HCT116 (cell line): ENCODE data around the gene LSS. TPM values are rescaled to one million over a fixed set of nuclear protein-coding genes. Genes with fewer than 3 reads are reported as not detected.

Source experiments
- ATAC-seq: fragments of 200-7000 bp; cut with Tn5 transposase; 2 replicates; pipeline ENCODE4 v1.9.1; 2020; ENCODE audit warnings: mild to moderate bottlenecking, moderate library complexity
- BruUV-seq: library from RNA; stranded (reverse); fragments of 400-500 nt; replicated peaks from 2 replicates; lab custom pipeline; 2021; lab: Mats Ljungman, UMichigan
- CTCF ChIA-PET: fragments of 300-600 bp; sonication (Branson Sonifier 250); formaldehyde crosslinking; loops from one replicate; lab custom pipeline; 2021; ENCODE audit warnings: antibody characterized with exemption; lab: Charles Lee
- POLR2A ChIA-PET: fragments of 300-600, 350-600 bp; sonication (Branson Sonifier 250); formaldehyde crosslinking; loops from one replicate; lab custom pipeline; 2021; ENCODE audit warnings: antibody characterized with exemption; lab: Charles Lee
- RAD21 ChIA-PET, 2 experiments: fragments of 300-600 bp; sonication (Branson Sonifier 250); formaldehyde crosslinking; loops; one replicate each; lab custom pipeline; 2023; ENCODE audit warnings: low total read pairs in 2 of 2; ENCODE audit not compliant: uncharacterized antibody in 2 of 2, unreplicated experiment in 2 of 2, low non-redundant PET in 1 of 2; lab: Charles Lee
- DNase-seq: peaks from one replicate; pipeline ENCODE4 v3.0.0-alpha.2; 2010; ENCODE audit warnings: low read depth, low spot score
- H2AFZ ChIP-seq: fragments of 200-600 bp; shearing (Covaris generic), sonication (generic); 2 replicates; pipeline ENCODE4 v1.6.1; 2017; ENCODE audit warnings: low read depth, mixed run types, mixed read lengths, antibody characterized with exemption, low read length; ENCODE audit not compliant: poor library complexity, severe bottlenecking
- H3K27ac ChIP-seq: 2 replicates; pipeline ENCODE4 v1.5.1; 2012; ENCODE audit warnings: low read depth, low read length
- H3K27me3 ChIP-seq: fragments of 200-600 bp; sonication (generic); 2 replicates; pipeline ENCODE4 v1.6.1; 2016; ENCODE audit warnings: mixed run types, low read length, mixed read lengths; ENCODE audit not compliant: insufficient read depth
- H3K36me3 ChIP-seq, 2 experiments: fragments of 200-500 bp in 1 of 2; fragments of 200-600 bp in 1 of 2; sonication (Bioruptor generic) in 1 of 2; sonication (generic) in 1 of 2; 2 replicates each; pipeline versions ENCODE4 v1.5.1 to v1.6.1; 2014 to 2016; ENCODE audit warnings: low read length in 2 of 2, inconsistent platforms in 1 of 2, mixed read lengths in 1 of 2, mixed run types in 1 of 2; ENCODE audit not compliant: insufficient read depth in 2 of 2, control insufficient read depth in 1 of 2
- H3K4me1 ChIP-seq, 2 experiments: fragments of 200-600 bp in 1 of 2; sonication (generic) in 1 of 2; 2 replicates each; pipeline versions ENCODE4 v1.5.1 to v1.6.1; 2012 to 2017; ENCODE audit warnings: low read length in 2 of 2, inconsistent platforms in 1 of 2, mild to moderate bottlenecking in 1 of 2, mixed read lengths in 1 of 2, mixed run types in 1 of 2, moderate library complexity in 1 of 2; ENCODE audit not compliant: insufficient read depth in 2 of 2, control insufficient read depth in 1 of 2
- H3K4me2 ChIP-seq: fragments of 200-600 bp; sonication (generic); 2 replicates; pipeline ENCODE4 v1.6.1; 2017; ENCODE audit warnings: mixed run types, low read length, mixed read lengths
- H3K4me3 ChIP-seq, 2 experiments: fragments of 200-600 bp in 1 of 2; sonication (generic) in 1 of 2; replicated peaks in 1 of 2; 2 replicates each; pipeline ENCODE4 v1.5.1; 2011 to 2016; ENCODE audit warnings: low read length in 2 of 2, control low read depth in 1 of 2, low read depth in 1 of 2, mild to moderate bottlenecking in 1 of 2, mixed read lengths in 1 of 2, mixed run types in 1 of 2
- H3K79me2 ChIP-seq: fragments of 200-600 bp; sonication (generic); 2 replicates; pipeline ENCODE4 v1.6.1; 2017; ENCODE audit warnings: mild to moderate bottlenecking, mixed run types, low read length, moderate library complexity, mixed read lengths; ENCODE audit not compliant: insufficient read depth
- H3K9ac ChIP-seq: fragments of 200-600 bp; sonication (generic); 2 replicates; pipeline ENCODE4 v1.6.1; 2016; ENCODE audit warnings: low read length, mixed read lengths
- H3K9me2 ChIP-seq: fragments of 200-600 bp; sonication (generic), shearing (Covaris generic); 2 replicates; pipeline ENCODE4 v1.6.1; 2017; ENCODE audit warnings: mixed run types, mild to moderate bottlenecking, moderate library complexity; ENCODE audit not compliant: insufficient read depth
- H3K9me3 ChIP-seq, 2 experiments: fragments of 200-500 bp in 1 of 2; fragments of 200-600 bp in 1 of 2; sonication (Bioruptor generic) in 1 of 2; sonication (generic) in 1 of 2; 2 replicates each; pipeline ENCODE4 v1.6.1; 2014 to 2017; ENCODE audit warnings: low read length in 2 of 2, mixed read lengths in 2 of 2, inconsistent platforms in 1 of 2, low read depth in 1 of 2, mild to moderate bottlenecking in 1 of 2, mixed run types in 1 of 2, moderate library complexity in 1 of 2; ENCODE audit not compliant: control insufficient read depth in 1 of 2, insufficient read depth in 1 of 2
- H4K20me1 ChIP-seq: fragments of 200-600 bp; sonication (generic), shearing (Covaris generic); 2 replicates; pipeline ENCODE4 v1.6.1; 2017; ENCODE audit warnings: mixed run types, mild to moderate bottlenecking, moderate library complexity; ENCODE audit not compliant: insufficient read depth
- ATF3 ChIP-seq: IDR thresholded peaks from 2 replicates; pipeline ENCODE4 v1.6.1; 2012
- CBX3 ChIP-seq: IDR thresholded peaks from 2 replicates; pipeline ENCODE4 v1.6.1; 2012; ENCODE audit warnings: low read depth
- CEBPB ChIP-seq: IDR thresholded peaks from 2 replicates; pipeline ENCODE4 v1.6.1; 2012; ENCODE audit warnings: low read depth
- ELF1 ChIP-seq: IDR thresholded peaks from 2 replicates; pipeline ENCODE4 v1.6.1; 2012; ENCODE audit warnings: low read depth, borderline replicate concordance
- EZH2 ChIP-seq: fragments of 200-600 bp; sonication (generic); IDR thresholded peaks from 2 replicates; pipeline ENCODE4 v1.6.1; 2017; ENCODE audit warnings: antibody characterized with exemption, mixed run types
- RAD21 ChIP-seq: IDR thresholded peaks from 2 replicates; pipeline ENCODE4 v1.6.1; 2012; ENCODE audit warnings: low read depth, mild to moderate bottlenecking
- SRF ChIP-seq: IDR thresholded peaks from 2 replicates; pipeline ENCODE4 v1.6.1; 2012; ENCODE audit warnings: low read depth
- TCF7L2 ChIP-seq: IDR thresholded peaks from 2 replicates; pipeline ENCODE4 v1.7.0; 2011; ENCODE audit warnings: borderline replicate concordance, inconsistent platforms; ENCODE audit not compliant: insufficient read depth, insufficient read length; ENCODE audit errors: extremely low read depth
- YY1 ChIP-seq: IDR thresholded peaks from 2 replicates; pipeline ENCODE4 v1.6.1; 2011; ENCODE audit warnings: low read length, low read depth, moderate library complexity, mild to moderate bottlenecking; ENCODE audit not compliant: insufficient replicate concordance; ENCODE audit errors: extremely low read depth
- ZFX ChIP-seq: fragments of 450-650 bp; IDR thresholded peaks from 2 replicates; pipeline ENCODE4 v1.6.1; 2017
- intact Hi-C: fragments of 100-400 bp; cut with micrococcal nuclease; formaldehyde crosslinking; loops from 2 replicates; pipeline ENCODE4 v1.10.0; 2022
- total RNA-seq: library from RNA; stranded (reverse); gene quantifications from one replicate; pipeline ENCODE4 v1.2.1, GENCODE V29; 2021; ENCODE audit not compliant: unreplicated experiment
- TF ChIP-seq, protein P1 (sequence below): IDR thresholded peaks from 2 replicates; pipeline ENCODE4 v1.6.1; 2012; ENCODE audit warnings: low read depth

Gene LSS
- total RNA-seq, 1 experiment from 2014 or later, result 44.7 TPM

DNA sequence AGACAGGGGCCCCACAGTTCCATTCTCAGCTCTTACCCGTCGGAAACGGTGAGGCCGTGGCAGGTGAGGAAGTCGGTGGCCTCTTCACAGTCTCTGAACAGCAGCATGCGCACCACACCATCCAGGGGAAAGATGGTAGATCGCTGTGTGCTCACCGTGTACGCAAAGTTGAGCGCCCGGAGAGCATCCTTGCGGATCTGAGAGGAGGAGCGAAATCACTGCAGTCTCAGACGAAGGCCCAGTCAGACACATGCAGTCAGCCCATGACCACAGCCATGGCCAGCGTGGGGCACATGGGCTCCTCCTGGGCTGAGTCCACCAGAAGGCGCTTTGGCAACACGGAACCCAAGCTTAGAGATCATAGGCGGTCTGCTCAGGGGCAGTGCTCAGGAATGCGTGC lies 38.4 kb upstream of the LSS start:
- H3K4me3 ChIP-seq, result no peak overlapping the region
- H3K9me3 ChIP-seq, result no peaks in the 10 kb centered on the region
- BruUV-seq, result no TSS peak
- H3K27me3 ChIP-seq, result no peaks in the 10 kb centered on the region
- ATAC-seq, result no peak
- H3K4me1 ChIP-seq, result no peaks in the 10 kb centered on the region
- H3K36me3 ChIP-seq, result peaks cover 29 to 60% of the 10 kb centered on the region in 2 experiments
- H3K9me2 ChIP-seq, result no peaks in the 10 kb centered on the region
- ChIA-PET RAD21 (no interaction called here), POLR2A (no interaction called here), CTCF (no interaction called here)
- no peak overlapping the region for H2AFZ ChIP-seq
- no peaks in the 10 kb centered on the region; the same call in 1 of the 2 replicates for H3K79me2 ChIP-seq
- intact Hi-C loops, result no loop called here
- TF ChIP-seq ATF3, result no peak
- TF ChIP-seq YY1, result no peak
- H4K20me1 ChIP-seq, result no peaks in the 10 kb centered on the region
- no peak for DNase-seq
- H3K4me2 ChIP-seq, result no peak overlapping the region
- H3K9ac ChIP-seq, result no peak overlapping the region
- H3K27ac ChIP-seq, result no peak overlapping the region

DNA sequence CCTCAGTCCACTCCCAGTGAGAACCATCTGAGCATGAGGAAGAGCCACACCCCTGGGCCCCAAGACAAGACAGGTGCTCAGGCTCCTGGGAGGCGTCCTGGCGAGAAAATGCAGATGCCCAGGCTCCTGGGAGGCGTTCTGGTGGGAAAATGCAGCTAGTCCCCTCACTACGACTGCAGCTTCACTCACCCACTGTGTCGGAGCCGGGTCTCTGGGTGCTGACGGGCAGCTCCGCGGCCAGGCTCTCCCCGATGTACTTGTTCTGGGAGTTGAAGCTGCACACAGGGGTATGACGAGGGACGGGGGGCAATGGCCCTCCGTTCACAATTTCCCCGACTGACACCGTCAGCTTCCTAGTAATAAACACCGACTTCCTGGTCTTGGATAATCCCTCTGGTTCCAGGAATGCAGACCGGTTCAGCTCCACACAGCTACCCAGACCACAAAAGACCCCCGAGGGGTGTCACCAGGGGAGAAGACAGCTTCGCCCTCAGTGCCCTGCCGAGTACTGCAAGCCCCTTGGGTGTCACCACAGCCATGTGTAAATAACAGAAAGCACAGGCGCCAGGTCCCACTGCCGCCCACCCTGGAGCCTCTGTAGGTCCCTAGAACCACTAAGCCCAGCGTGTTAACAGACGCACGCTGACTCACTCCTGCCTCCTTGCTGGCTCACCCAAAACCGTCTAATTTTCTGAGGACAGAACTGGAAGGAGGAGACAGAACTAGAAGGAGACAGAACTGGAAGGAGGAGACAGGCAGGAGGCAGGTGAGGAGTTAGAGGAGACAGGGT lies 37.4 kb upstream of the LSS start:
- Histone ChIP-seq H3K36me3 (peaks cover 32 to 61% of the 10 kb centered on the region in 2 experiments), H3K9me2 (no peaks in the 10 kb centered on the region)

More for the DNA sequence above, 37.4 kb upstream of the LSS start:
- H3K4me3 ChIP-seq, result no peak overlapping the region
- no peaks in the 10 kb centered on the region for H3K27me3 ChIP-seq
- BruUV-seq, result no TSS peak
- RAD21 ChIA-PET, result no interaction called here
- POLR2A ChIA-PET, result no interaction called here
- H3K9ac ChIP-seq, result no peak overlapping the region
- no peak overlapping the region for H3K4me2 ChIP-seq
- no peaks in the 10 kb centered on the region for H3K4me1 ChIP-seq
- H3K27ac ChIP-seq, result no peak overlapping the region; the same call in 1 of the 2 replicates
- DNase-seq (no peak), ATAC-seq (no peak)
- CTCF ChIA-PET, result no interaction called here
- intact Hi-C loops, result no loop called here
- no peak overlapping the region for H2AFZ ChIP-seq
- no peaks in the 10 kb centered on the region for H3K9me3 ChIP-seq
- TF ChIP-seq CEBPB, result no peak
- TF ChIP-seq RAD21, result no peak
- no peak for TF ChIP-seq EZH2
- TF ChIP-seq SRF, result no peak
- TF ChIP-seq, protein P1, sequence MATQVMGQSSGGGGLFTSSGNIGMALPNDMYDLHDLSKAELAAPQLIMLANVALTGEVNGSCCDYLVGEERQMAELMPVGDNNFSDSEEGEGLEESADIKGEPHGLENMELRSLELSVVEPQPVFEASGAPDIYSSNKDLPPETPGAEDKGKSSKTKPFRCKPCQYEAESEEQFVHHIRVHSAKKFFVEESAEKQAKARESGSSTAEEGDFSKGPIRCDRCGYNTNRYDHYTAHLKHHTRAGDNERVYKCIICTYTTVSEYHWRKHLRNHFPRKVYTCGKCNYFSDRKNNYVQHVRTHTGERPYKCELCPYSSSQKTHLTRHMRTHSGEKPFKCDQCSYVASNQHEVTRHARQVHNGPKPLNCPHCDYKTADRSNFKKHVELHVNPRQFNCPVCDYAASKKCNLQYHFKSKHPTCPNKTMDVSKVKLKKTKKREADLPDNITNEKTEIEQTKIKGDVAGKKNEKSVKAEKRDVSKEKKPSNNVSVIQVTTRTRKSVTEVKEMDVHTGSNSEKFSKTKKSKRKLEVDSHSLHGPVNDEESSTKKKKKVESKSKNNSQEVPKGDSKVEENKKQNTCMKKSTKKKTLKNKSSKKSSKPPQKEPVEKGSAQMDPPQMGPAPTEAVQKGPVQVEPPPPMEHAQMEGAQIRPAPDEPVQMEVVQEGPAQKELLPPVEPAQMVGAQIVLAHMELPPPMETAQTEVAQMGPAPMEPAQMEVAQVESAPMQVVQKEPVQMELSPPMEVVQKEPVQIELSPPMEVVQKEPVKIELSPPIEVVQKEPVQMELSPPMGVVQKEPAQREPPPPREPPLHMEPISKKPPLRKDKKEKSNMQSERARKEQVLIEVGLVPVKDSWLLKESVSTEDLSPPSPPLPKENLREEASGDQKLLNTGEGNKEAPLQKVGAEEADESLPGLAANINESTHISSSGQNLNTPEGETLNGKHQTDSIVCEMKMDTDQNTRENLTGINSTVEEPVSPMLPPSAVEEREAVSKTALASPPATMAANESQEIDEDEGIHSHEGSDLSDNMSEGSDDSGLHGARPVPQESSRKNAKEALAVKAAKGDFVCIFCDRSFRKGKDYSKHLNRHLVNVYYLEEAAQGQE, result no peak
- TF ChIP-seq CBX3, result no peak
- TF ChIP-seq TCF7L2, result no peak
- no peak for TF ChIP-seq ELF1
- TF ChIP-seq ZFX, result no peak
- H4K20me1 ChIP-seq, result no peaks in the 10 kb centered on the region
- H3K79me2 ChIP-seq, result no peaks in the 10 kb centered on the region; the same call in 1 of the 2 replicates
